A549 (cell line): ENCODE measurements around the gene RHOT2. TPM values are rescaled to one million over a fixed set of nuclear protein-coding genes. Genes with fewer than 3 reads are reported as not detected.

Source experiments
- ATAC-seq, 2 experiments: fragments of 200-7000 bp in 1 of 2; fragments of >200 bp in 1 of 2; cut with Nextera tagmentation in 1 of 2; cut with Tn5 transposase in 1 of 2; 3 replicates each; pipeline versions ENCODE4 v1.8.0 to v1.9.1; 2018 to 2020; ENCODE audit warnings: mild to moderate bottlenecking in 1 of 2, moderate library complexity in 1 of 2
- CTCF ChIA-PET: fragments of 300-600 bp; sonication (Branson Sonifier 250); formaldehyde crosslinking; extraction: SDS; loops from one replicate; lab custom pipeline; 2021; ENCODE audit warnings: antibody characterized with exemption, inconsistent platforms; lab: Yijun Ruan, JAX
- POLR2A ChIA-PET: fragments of 350-600 bp; formaldehyde crosslinking; extraction: SDS; loops from one replicate; lab custom pipeline; 2021; ENCODE audit warnings: antibody characterized with exemption, inconsistent platforms; lab: Yijun Ruan, JAX
- DNase-seq, 2 experiments: peaks; one replicate each; pipeline versions ENCODE4 v3.0.0 to v3.0.0-alpha.2; 2011 to 2016; ENCODE audit warnings: low read depth in 1 of 2, low spot score in 1 of 2
- FAIRE-seq: peaks from 2 replicates; lab custom pipeline; 2011; peaks lifted over from hg19 to GRCh38; lab: Jason Lieb, UNC
- H3K27ac ChIP-seq, 2 experiments: fragments of >200 bp; sonication (Bioruptor Twin); formaldehyde crosslinking; 3 replicates each; pipeline ENCODE4 v1.5.1; 2016 to 2017
- H3K4me1 ChIP-seq: fragments of >200 bp; sonication (Bioruptor Twin); formaldehyde crosslinking; 3 replicates; pipeline ENCODE4 v1.6.1; 2016
- H3K4me2 ChIP-seq: fragments of >200 bp; sonication (Bioruptor Twin); formaldehyde crosslinking; 3 replicates; pipeline ENCODE4 v1.6.1; 2016
- H3K4me3 ChIP-seq: fragments of >200 bp; sonication (Bioruptor Twin); formaldehyde crosslinking; 3 replicates; pipeline ENCODE4 v1.5.1; 2016
- H3K9me3 ChIP-seq: fragments of >200 bp; sonication (Bioruptor Twin); formaldehyde crosslinking; 3 replicates; pipeline ENCODE4 v1.6.1; 2016
- CHD4 ChIP-seq: fragments of 200-600 bp; sonication (generic); IDR thresholded peaks from 2 replicates; pipeline ENCODE4 v1.6.1; 2016; ENCODE audit warnings: antibody characterized with exemption, mild to moderate bottlenecking, borderline replicate concordance
- ESRRA ChIP-seq: fragments of 150-350 bp; IDR thresholded peaks from 2 replicates; pipeline ENCODE4 v1.6.1; 2014; ENCODE audit warnings: mild to moderate bottlenecking, low read length, borderline replicate concordance
- FOSL2 ChIP-seq, 2 experiments: fragments of 450-650 bp in 1 of 2; fragments of >200 bp in 1 of 2; sonication (Bioruptor Twin) in 1 of 2; formaldehyde crosslinking; IDR thresholded peaks; 2 replicates each; pipeline versions ENCODE4 v1.5.0 to v1.6.1; 2016 to 2020; ENCODE audit warnings: mild to moderate bottlenecking in 1 of 2, moderate library complexity in 1 of 2
- FOXS1 ChIP-seq: fragments of 250-450 bp; sonication (Bioruptor Pico); IDR thresholded peaks from 2 replicates; pipeline ENCODE4 v1.5.0; 2020; ENCODE audit warnings: mild to moderate bottlenecking, moderate library complexity
- GATA3 ChIP-seq: IDR thresholded peaks from 2 replicates; pipeline ENCODE4 v1.6.1; 2012; ENCODE audit warnings: borderline replicate concordance
- HDAC2 ChIP-seq: fragments of 200-600 bp; sonication (generic); IDR thresholded peaks from 2 replicates; pipeline ENCODE4 v1.6.1; 2016
- HEYL ChIP-seq: fragments of 250-450 bp; sonication (Bioruptor Pico); IDR thresholded peaks from 2 replicates; pipeline ENCODE4 v1.8.0; 2021; ENCODE audit warnings: mild to moderate bottlenecking, moderate library complexity
- HOXA7 ChIP-seq: fragments of 250-450 bp; sonication (Bioruptor Pico); IDR thresholded peaks from 2 replicates; pipeline ENCODE4 v1.5.0; 2020; ENCODE audit warnings: mild to moderate bottlenecking, moderate library complexity
- JUN ChIP-seq, 2 experiments: fragments of >200 bp; sonication (Bioruptor Twin); formaldehyde crosslinking; IDR thresholded peaks; 2 replicates in 1 of 2; 3 replicates in 1 of 2; pipeline ENCODE4 v1.6.1; 2016 to 2017
- KDM1A ChIP-seq: fragments of 200-600 bp; sonication (generic); IDR thresholded peaks from 2 replicates; pipeline ENCODE4 v1.6.1; 2016; ENCODE audit warnings: low read depth, mild to moderate bottlenecking
- MAFK ChIP-seq: fragments of 450-650 bp; IDR thresholded peaks from 2 replicates; pipeline ENCODE4 v1.6.1; 2014; ENCODE audit not compliant: partially characterized antibody
- MAZ ChIP-seq: fragments of 150-350 bp; IDR thresholded peaks from 2 replicates; pipeline ENCODE4 v1.6.1; 2014; ENCODE audit warnings: antibody characterized with exemption, low read depth, low read length, borderline replicate concordance
- MYC ChIP-seq: IDR thresholded peaks from 2 replicates; pipeline ENCODE4 v1.6.1; 2012; ENCODE audit warnings: mild to moderate bottlenecking, inconsistent platforms, low read length, improper control_type of control experiment, borderline replicate concordance
- NFE2L2 ChIP-seq: fragments of 150-350 bp; conservative IDR thresholded peaks from 2 replicates; pipeline ENCODE4 v1.6.1; 2014; ENCODE audit warnings: low read length
- NR3C1 ChIP-seq: fragments of >200 bp; sonication (Bioruptor Twin); formaldehyde crosslinking; IDR thresholded peaks from 3 replicates; pipeline ENCODE4 v1.6.1; 2017
- PHF8 ChIP-seq: fragments of 200-600 bp; sonication (generic); IDR thresholded peaks from 2 replicates; pipeline ENCODE4 v1.6.1; 2016; ENCODE audit warnings: low read depth, mild to moderate bottlenecking, antibody characterized with exemption, moderate library complexity, borderline replicate concordance
- POLR2A ChIP-seq: IDR thresholded peaks from 2 replicates; pipeline ENCODE4 v1.6.1; 2012; ENCODE audit warnings: mild to moderate bottlenecking, low read length
- RCOR1 ChIP-seq: fragments of 150-350 bp; IDR thresholded peaks from 2 replicates; pipeline ENCODE4 v1.6.1; 2014; ENCODE audit warnings: antibody characterized with exemption, low read length, low read depth
- RFX5 ChIP-seq: fragments of 450-650 bp; IDR thresholded peaks from 2 replicates; pipeline ENCODE4 v1.7.1; 2014; ENCODE audit warnings: antibody characterized with exemption, mild to moderate bottlenecking, moderate library complexity
- SMC3 ChIP-seq: fragments of >200 bp; sonication (Bioruptor Twin); formaldehyde crosslinking; IDR thresholded peaks from 3 replicates; pipeline ENCODE4 v1.6.1; 2018; ENCODE audit warnings: inconsistent platforms
- TP53 ChIP-seq: fragments of 250-450 bp; sonication (Bioruptor Pico); IDR thresholded peaks from 2 replicates; pipeline ENCODE4 v1.5.0; 2021; ENCODE audit warnings: mild to moderate bottlenecking, moderate library complexity
- ZC3H11A ChIP-seq: fragments of 450-650 bp; IDR thresholded peaks from 2 replicates; pipeline ENCODE4 v1.6.1; 2014; ENCODE audit warnings: antibody characterized with exemption, mild to moderate bottlenecking
- ZFP36 ChIP-seq: fragments of 450-650 bp; IDR thresholded peaks from 2 replicates; pipeline ENCODE4 v1.6.1; 2014; ENCODE audit warnings: borderline replicate concordance; ENCODE audit not compliant: partially characterized antibody
- ZSCAN20 ChIP-seq: fragments of 250-450 bp; sonication (Bioruptor Pico); IDR thresholded peaks from 2 replicates; pipeline ENCODE4 v1.8.0; 2022; ENCODE audit warnings: mild to moderate bottlenecking, moderate library complexity
- WGBS: methylation state at CpG from one replicate; pipeline ENCODE4 v1.1.6; 2017; ENCODE audit errors: missing lambda C conversion rate; 5-methylcytosine and 5-hydroxymethylcytosine counted together
- polyA plus RNA-seq, 4 experiments: library from polyadenylated mRNA; depleted of rRNA in 3 of 4; stranded (reverse); fragments of >200 nt; fragmentation: RNase III in 1 of 4; extraction: RNeasy Plus Mini Kit Qiagen cat#74134 plus additional on column Dnase treatment in 1 of 4; gene quantifications; 2 replicates in 3 of 4; 3 replicates in 1 of 4; pipeline ENCODE4 v1.2.3, GENCODE V29; 2011 to 2017
- TF ChIP-seq, protein P1 (sequence below): fragments of >200 bp; sonication (Bioruptor Twin); formaldehyde crosslinking; IDR thresholded peaks from 3 replicates; pipeline ENCODE4 v1.5.1; 2016
- TF ChIP-seq, protein P2 (sequence below): fragments of 150-350 bp; IDR thresholded peaks from 2 replicates; pipeline ENCODE4 v1.6.1; 2014; ENCODE audit warnings: low read depth, mild to moderate bottlenecking, low read length
- TF ChIP-seq, protein P3 (sequence below): IDR thresholded peaks from 2 replicates; pipeline ENCODE4 v1.6.1; 2012
- TF ChIP-seq, protein P4 (sequence below): fragments of >200 bp; sonication (Bioruptor Twin); formaldehyde crosslinking; IDR thresholded peaks from 2 replicates; pipeline ENCODE4 v1.6.1; 2016
- TF ChIP-seq, protein P5 (sequence below): fragments of 450-650 bp; IDR thresholded peaks from 2 replicates; pipeline ENCODE4 v1.6.1; 2014; ENCODE audit warnings: antibody characterized with exemption
- TF ChIP-seq, protein P6 (sequence below): fragments of 250-450 bp; sonication (Bioruptor Pico); IDR thresholded peaks from 2 replicates; pipeline ENCODE4 v1.5.0; 2020; ENCODE audit warnings: low read depth, mild to moderate bottlenecking, moderate library complexity

RHOT2 gene
- polyA plus RNA-seq, 2 of the 4 experiments (the other 2 are of a cell fraction): 38.0 to 83.1 TPM

DNA sequence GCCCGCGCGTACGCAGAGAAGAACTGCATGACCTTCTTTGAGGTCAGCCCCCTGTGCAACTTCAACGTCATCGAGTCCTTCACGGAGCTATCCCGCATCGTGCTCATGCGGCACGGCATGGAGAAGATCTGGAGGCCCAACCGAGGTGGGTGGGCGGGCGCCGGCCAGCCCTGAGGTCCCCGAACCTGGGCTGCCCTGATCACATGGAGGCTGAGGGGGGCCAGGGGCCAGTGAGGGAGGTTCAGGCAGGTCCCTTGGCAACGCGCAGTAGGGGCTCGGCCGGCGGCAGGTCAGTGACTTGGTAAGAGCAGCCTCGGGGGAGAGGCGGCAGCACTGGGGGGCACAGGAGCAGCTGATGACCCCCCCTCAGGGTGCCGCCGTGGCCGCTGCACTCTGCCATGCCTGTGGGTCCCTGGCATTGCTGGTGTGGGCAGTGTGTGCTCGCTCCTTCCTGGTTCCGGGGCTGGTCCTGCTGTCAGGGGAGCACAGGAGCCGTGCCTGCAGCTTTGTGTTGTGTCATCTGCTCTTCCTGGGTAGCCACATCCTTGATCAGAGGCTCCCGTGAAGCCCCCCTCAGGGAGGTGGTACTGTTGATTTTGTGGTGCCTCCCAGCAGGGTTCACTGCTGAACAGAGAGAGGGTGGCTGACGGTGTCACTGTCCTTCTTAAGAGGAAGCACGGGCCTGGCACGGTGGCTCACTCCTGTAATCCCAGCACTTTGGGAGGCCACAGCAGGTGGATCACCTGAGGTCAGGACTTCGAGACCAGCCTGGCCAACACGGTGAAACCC, 41.8 kb upstream of the RHOT2 start:
- Histone ChIP-seq H3K4me2 (peak overlapping the region; percentile 70), H3K4me3 (no peak overlapping the region), H3K9me3 (no peaks in the 10 kb centered on the region), H3K27ac (peak overlapping the region; percentile 59 to 87), H3K4me1 (peaks cover 57% of the 10 kb centered on the region)
- CTCF ChIA-PET: interaction anchor here (0.6 to 2.0 kb wide), 8 partner anchors 19 to 560 kb away, joined by 3 to 8 read pairs (median 4); no protein-coding TSS in a partner anchor
- TF ChIP-seq, protein P1, sequence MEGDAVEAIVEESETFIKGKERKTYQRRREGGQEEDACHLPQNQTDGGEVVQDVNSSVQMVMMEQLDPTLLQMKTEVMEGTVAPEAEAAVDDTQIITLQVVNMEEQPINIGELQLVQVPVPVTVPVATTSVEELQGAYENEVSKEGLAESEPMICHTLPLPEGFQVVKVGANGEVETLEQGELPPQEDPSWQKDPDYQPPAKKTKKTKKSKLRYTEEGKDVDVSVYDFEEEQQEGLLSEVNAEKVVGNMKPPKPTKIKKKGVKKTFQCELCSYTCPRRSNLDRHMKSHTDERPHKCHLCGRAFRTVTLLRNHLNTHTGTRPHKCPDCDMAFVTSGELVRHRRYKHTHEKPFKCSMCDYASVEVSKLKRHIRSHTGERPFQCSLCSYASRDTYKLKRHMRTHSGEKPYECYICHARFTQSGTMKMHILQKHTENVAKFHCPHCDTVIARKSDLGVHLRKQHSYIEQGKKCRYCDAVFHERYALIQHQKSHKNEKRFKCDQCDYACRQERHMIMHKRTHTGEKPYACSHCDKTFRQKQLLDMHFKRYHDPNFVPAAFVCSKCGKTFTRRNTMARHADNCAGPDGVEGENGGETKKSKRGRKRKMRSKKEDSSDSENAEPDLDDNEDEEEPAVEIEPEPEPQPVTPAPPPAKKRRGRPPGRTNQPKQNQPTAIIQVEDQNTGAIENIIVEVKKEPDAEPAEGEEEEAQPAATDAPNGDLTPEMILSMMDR: no peak
- TF ChIP-seq, protein P2, sequence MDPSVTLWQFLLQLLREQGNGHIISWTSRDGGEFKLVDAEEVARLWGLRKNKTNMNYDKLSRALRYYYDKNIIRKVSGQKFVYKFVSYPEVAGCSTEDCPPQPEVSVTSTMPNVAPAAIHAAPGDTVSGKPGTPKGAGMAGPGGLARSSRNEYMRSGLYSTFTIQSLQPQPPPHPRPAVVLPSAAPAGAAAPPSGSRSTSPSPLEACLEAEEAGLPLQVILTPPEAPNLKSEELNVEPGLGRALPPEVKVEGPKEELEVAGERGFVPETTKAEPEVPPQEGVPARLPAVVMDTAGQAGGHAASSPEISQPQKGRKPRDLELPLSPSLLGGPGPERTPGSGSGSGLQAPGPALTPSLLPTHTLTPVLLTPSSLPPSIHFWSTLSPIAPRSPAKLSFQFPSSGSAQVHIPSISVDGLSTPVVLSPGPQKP: no peak
- no peak for TF ChIP-seq MAFK
- no peak for TF ChIP-seq HOXA7 (CRISPR knock-in tag)
- TF ChIP-seq HEYL (CRISPR knock-in tag): no peak
- TF ChIP-seq, protein P3, sequence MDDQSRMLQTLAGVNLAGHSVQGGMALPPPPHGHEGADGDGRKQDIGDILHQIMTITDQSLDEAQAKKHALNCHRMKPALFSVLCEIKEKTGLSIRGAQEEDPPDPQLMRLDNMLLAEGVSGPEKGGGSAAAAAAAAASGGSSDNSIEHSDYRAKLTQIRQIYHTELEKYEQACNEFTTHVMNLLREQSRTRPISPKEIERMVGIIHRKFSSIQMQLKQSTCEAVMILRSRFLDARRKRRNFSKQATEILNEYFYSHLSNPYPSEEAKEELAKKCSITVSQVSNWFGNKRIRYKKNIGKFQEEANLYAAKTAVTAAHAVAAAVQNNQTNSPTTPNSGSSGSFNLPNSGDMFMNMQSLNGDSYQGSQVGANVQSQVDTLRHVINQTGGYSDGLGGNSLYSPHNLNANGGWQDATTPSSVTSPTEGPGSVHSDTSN: no peak
- no peak for TF ChIP-seq RCOR1
- TF ChIP-seq ZC3H11A: no peak
- TF ChIP-seq FOXS1 (CRISPR knock-in tag): no peak
- no peak for TF ChIP-seq PHF8
- TF ChIP-seq, protein P4, sequence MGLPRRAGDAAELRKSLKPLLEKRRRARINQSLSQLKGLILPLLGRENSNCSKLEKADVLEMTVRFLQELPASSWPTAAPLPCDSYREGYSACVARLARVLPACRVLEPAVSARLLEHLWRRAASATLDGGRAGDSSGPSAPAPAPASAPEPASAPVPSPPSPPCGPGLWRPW: no peak
- no peak for TF ChIP-seq RFX5
- FAIRE-seq (no peak), ATAC-seq (no peak), DNase-seq (no peak)
- POLR2A ChIA-PET: no interaction called here
- 82% methylated on average over 20 of the region's 35 CpGs for WGBS

DNA sequence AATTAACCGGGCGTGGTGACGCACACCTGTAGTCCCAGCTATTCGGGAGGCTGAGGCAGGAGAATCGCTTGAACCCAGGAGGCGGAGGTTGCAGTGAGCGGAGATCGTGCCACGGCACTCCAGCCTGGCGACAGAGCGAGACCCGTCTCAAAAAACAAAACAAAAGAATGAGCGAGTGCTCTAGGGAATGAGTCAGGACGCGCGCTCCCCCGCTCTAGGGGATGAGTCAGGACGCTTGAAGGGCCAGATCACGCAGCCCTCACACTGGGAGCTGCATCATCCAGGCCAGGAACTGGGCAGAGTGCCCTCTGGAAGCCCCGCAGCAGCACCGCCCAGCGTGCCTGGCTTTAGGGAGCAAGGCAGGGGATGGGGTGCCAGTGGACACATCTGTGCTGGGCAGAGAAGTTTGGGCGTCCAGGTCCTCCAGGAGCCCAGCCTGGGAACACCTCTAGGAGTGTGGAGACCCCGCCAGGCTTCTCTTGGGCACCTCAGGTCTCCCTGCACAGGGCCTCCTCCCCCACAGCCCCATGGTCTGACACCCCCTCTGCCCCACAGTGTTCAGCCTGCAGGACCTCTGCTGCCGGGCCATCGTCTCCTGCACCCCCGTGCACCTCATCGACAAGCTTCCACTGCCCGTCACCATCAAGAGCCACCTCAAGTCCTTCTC, 41.0 kb upstream of the RHOT2 start:
- ChIA-PET CTCF (interaction anchor here (0.6 to 2.3 kb wide), 10 partner anchors 9 to 70 kb away, joined by 3 to 6 read pairs (median 4); partner anchors contain the start of gene METTL26), POLR2A (interaction anchor here (1.2 to 1.7 kb wide), 3 partner anchors 9 to 53 kb away, joined by 3 to 11 read pairs (median 4); partner anchors contain the start of genes METTL26, RAB40C and STUB1)
- no peak for FAIRE-seq
- peak; percentile 85 to 90 for ATAC-seq
- no peaks in the 10 kb centered on the region for H3K9me3 ChIP-seq
- DNase-seq: peak; percentile 92 to 97
- H3K4me1 ChIP-seq: peaks cover 53% of the 10 kb centered on the region
- WGBS: 34% methylated on average over 27 of the region's 29 CpGs
- H3K27ac ChIP-seq: peak overlapping the region; percentile 63 to 87
- H3K4me3 ChIP-seq: peak overlapping the region; percentile 15; the same call in 1 of the 3 replicates
- H3K4me2 ChIP-seq: peak overlapping the region; percentile 70
- TF ChIP-seq CHD4: no peak
- TF ChIP-seq FOSL2 (IDR thresholded peaks at IDR 0.05): peak; percentile 72
- peak; percentile 96 for TF ChIP-seq FOSL2 (CRISPR knock-in tag; IDR thresholded peaks at IDR 0.05)
- peak in 1 of 2 experiments; percentile 25; a peak in 1 of 5 replicates for TF ChIP-seq JUN (IDR thresholded peaks at IDR 0.05)
- peak; percentile 51; the same call in 1 of the 2 replicates for TF ChIP-seq GATA3
- TF ChIP-seq MAFK: peak; percentile 48
- TF ChIP-seq HDAC2: no peak
- no peak for TF ChIP-seq ZFP36
- TF ChIP-seq ESRRA: no peak
- no peak for TF ChIP-seq NR3C1
- no peak for TF ChIP-seq MAZ
- no peak for TF ChIP-seq POLR2A
- no peak for TF ChIP-seq ZSCAN20 (CRISPR knock-in tag)
- no peak for TF ChIP-seq PHF8
- no peak for TF ChIP-seq SMC3
- TF ChIP-seq MYC: no peak
- TF ChIP-seq, protein P5, sequence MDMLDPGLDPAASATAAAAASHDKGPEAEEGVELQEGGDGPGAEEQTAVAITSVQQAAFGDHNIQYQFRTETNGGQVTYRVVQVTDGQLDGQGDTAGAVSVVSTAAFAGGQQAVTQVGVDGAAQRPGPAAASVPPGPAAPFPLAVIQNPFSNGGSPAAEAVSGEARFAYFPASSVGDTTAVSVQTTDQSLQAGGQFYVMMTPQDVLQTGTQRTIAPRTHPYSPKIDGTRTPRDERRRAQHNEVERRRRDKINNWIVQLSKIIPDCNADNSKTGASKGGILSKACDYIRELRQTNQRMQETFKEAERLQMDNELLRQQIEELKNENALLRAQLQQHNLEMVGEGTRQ: no peak
- no peak for TF ChIP-seq KDM1A
- TF ChIP-seq, protein P6, sequence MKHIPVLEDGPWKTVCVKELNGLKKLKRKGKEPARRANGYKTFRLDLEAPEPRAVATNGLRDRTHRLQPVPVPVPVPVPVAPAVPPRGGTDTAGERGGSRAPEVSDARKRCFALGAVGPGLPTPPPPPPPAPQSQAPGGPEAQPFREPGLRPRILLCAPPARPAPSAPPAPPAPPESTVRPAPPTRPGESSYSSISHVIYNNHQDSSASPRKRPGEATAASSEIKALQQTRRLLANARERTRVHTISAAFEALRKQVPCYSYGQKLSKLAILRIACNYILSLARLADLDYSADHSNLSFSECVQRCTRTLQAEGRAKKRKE: no peak
- no peak for TF ChIP-seq NFE2L2
- no peak for TF ChIP-seq TP53 (CRISPR knock-in tag)
